Neuron (in vitro differentiated cells): ENCODE measurements around the gene PPP1R3G.

Source experiments
- H2AFZ ChIP-seq: one replicate; pipeline ENCODE4 v1.6.1; 2013; ENCODE audit warnings: low read depth, mild to moderate bottlenecking, inconsistent platforms, low read length, moderate library complexity
- H3K27me3 ChIP-seq: one replicate; pipeline ENCODE4 v1.6.1; 2013; ENCODE audit warnings: low read length; ENCODE audit not compliant: insufficient read depth
- H3K36me3 ChIP-seq: one replicate; pipeline ENCODE4 v1.6.1; 2013; ENCODE audit warnings: low read length; ENCODE audit not compliant: insufficient read depth
- H3K4me1 ChIP-seq: one replicate; pipeline ENCODE4 v1.6.1; 2013; ENCODE audit warnings: low read length; ENCODE audit not compliant: insufficient read depth
- H3K4me3 ChIP-seq: 2 replicates; pipeline ENCODE4 v1.5.1; 2013; ENCODE audit warnings: mild to moderate bottlenecking, low read length, moderate library complexity
- H3K9me3 ChIP-seq: one replicate; pipeline ENCODE4 v1.6.1; 2013; ENCODE audit warnings: low read length

The PPP1R3G gene

DNA sequence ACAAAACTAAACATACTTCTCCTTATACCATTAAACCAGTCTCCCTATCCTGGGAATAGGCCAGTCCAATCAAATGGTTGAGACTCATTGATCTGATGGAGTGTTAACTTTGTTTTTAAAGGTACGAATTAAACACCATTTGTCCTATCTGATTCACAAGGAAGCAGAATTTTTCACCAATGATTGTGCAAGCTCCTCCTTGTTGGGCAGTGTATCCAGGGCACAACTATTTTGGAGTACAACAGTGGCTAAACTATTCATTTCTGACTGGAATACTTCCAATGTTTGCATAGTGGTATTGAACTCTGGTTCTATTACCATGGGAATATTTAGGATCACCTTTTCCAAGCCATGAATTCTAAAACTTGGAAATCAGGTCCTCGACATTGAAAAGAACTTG, 5.4 kb upstream of the PPP1R3G start:
- no peak overlapping the region for H2AFZ ChIP-seq

DNA sequence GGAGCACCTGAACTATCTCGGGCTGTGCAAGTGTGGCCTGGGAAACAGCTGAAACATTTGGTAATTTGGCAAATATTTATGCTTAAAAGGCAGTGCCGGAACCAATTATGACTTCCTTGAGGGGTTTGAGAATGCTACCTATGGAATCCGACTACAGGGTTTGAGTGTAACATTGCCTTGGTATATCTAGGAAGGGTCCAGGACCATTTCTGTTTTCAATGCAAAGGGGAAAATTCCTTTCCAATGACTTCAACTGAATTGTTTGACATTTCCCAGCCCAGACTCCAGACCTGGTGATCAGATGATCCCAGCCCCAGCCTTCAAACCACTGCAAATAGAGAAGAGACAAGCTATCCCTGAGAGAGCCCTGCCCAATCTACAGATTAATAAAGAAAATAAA, 4.6 kb upstream of the PPP1R3G start:
- no peak overlapping the region for H2AFZ ChIP-seq
- peaks cover 14% of the 10 kb centered on the region for H3K27me3 ChIP-seq
- peaks cover 6% of the 10 kb centered on the region for H3K4me1 ChIP-seq
- no peak overlapping the region for H3K4me3 ChIP-seq
- H3K36me3 ChIP-seq = no peaks in the 10 kb centered on the region
- no peaks in the 10 kb centered on the region for H3K9me3 ChIP-seq

More for the DNA sequence above, 5.4 kb upstream of the PPP1R3G start:
- Histone ChIP-seq H3K4me1 (peaks cover 3% of the 10 kb centered on the region), H3K27me3 (peaks cover 14% of the 10 kb centered on the region), H3K36me3 (no peaks in the 10 kb centered on the region), H3K9me3 (peaks cover 3% of the 10 kb centered on the region), H3K4me3 (no peak overlapping the region)

DNA sequence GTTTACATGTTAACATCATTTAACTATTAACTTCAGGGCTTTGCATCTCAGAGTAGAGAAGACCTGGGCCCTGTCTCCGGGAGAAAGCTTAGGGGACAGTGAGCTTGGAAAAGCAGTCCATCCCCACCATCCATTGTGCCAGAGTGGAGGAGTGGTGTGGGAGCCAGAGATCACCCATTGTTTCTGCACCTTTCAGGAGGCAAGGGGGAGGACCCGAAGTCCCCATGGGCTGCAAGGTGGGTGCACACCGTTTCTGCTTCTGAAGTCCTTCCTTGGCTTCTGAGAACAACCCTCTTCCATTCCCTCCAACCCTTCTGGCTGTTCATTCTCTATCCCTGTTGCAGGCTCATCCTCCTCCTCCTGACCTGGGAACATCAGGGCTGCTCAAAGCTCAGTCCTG, 4.0 kb upstream of the PPP1R3G start:
- H3K27me3 ChIP-seq = peaks cover 14% of the 10 kb centered on the region

DNA sequence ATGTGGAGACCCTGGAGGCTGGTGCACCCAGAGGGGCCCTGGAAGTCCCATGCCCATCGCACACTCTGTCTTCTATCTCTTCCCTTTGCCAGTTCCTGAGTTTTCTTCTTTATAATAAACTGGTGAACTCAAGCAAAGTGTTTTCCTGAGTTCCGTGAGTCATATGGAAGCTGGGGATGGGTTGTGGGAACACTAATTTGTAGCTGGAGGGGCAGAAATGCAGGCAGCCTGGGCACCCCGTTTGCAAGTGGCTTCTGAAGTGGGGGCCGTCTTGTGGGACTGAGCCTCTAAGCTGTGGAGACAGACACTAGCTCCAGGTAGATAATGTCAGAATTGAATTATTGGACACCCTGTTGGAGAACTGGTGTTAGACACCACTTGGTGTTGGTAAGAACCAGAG, 3.2 kb upstream of the PPP1R3G start:
- H3K36me3 ChIP-seq = no peaks in the 10 kb centered on the region
- H2AFZ ChIP-seq = no peak overlapping the region

More for the DNA sequence above, 4.0 kb upstream of the PPP1R3G start:
- H3K9me3 ChIP-seq = no peaks in the 10 kb centered on the region
- H3K4me1 ChIP-seq = peaks cover 6% of the 10 kb centered on the region
- no peak overlapping the region for H2AFZ ChIP-seq
- H3K4me3 ChIP-seq = no peak overlapping the region
- no peaks in the 10 kb centered on the region for H3K36me3 ChIP-seq

DNA sequence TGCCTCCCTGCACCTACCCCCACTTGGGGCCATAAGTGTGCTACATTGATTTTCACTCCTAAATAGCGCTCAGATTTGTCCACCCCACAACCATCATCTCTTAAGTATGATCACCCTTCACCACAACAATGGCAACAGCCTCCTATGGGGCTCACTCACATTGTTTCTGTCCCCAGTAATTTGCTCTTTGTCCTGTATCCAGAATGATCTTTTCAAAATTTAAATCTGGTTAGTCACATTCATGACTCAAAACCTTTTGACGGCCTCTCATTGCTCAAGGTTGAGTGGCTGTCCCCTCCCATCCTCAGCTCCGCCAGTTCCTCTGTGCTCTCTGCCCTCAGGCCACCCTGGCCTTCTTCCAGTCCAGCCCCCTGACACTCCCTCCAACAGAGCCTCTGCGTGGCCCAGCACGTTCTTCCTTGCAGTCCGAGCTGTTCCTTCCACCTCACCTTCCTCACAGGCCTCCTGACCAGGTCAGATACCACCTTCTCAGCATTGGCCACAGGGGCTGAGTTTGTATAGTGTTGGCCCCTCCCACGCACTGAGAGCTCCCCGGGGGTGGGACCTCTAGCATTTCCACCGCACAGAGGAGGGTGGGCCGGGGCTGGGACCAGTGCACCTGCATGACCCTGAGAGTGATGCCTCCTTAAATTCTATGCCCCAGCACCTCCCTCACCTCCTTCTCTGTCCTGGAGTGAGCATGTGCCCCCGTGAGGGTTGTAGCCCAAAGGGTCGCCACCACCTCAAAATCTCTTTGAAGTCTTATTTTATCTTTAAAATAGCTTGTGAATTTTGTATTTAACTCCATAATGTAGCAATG, 2.4 kb upstream of the PPP1R3G start:
- peaks cover 22% of the 10 kb centered on the region for H3K27me3 ChIP-seq
- no peaks in the 10 kb centered on the region for H3K36me3 ChIP-seq
- H2AFZ ChIP-seq = no peak overlapping the region
- no peaks in the 10 kb centered on the region for H3K9me3 ChIP-seq
- no peak overlapping the region for H3K4me3 ChIP-seq
- peaks cover 6% of the 10 kb centered on the region for H3K4me1 ChIP-seq

More for the DNA sequence above, 3.2 kb upstream of the PPP1R3G start:
- Histone ChIP-seq H3K4me1 (peaks cover 6% of the 10 kb centered on the region), H3K27me3 (peaks cover 18% of the 10 kb centered on the region), H3K9me3 (no peaks in the 10 kb centered on the region), H3K4me3 (no peak overlapping the region)

DNA sequence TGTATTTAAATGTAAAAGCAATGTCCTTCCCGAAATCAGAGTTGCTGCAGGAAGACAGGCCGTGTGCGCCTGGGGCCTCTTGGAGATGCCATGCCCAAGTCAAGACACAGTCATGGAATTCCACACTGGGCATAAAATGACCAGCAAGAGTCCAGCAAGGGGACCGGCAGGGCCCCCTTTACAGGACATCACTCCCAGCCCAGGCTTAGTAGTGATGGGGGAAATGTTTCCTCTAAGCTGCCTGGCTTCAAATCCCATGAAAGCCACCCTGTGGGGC, 1.9 kb upstream of the PPP1R3G start:
- Histone ChIP-seq H2AFZ (no peak overlapping the region), H3K4me3 (no peak overlapping the region), H3K36me3 (no peaks in the 10 kb centered on the region), H3K4me1 (peaks cover 6% of the 10 kb centered on the region), H3K9me3 (no peaks in the 10 kb centered on the region), H3K27me3 (peaks cover 22% of the 10 kb centered on the region)

DNA sequence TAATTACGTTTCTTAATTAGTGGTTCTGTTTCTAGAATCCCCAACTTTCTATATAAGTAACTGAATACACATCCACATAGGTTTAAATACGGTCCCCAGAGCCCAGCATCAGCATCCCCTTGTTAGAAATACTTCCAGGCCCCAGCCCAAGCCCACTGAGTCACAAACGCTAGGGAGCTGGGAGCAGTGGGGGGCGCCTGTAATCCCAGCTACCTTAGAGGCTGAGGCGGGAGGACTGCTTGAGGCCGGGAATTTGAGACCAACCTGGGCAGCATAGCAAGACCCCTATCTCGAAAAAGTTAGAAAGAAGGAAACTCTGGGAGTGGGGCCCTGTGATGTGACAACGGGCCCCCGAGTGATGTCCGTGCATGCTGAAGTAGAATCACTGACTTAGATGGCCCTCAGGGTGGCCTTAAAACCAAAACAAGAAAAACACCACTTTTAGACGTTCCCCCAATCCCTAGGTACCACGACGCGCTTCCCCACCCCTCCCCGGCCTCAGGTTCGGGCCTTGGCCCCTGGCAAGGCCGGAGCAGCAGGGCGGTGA, 1.3 kb upstream of the PPP1R3G start:
- no peaks in the 10 kb centered on the region for H3K9me3 ChIP-seq
- no peaks in the 10 kb centered on the region for H3K36me3 ChIP-seq
- H3K4me1 ChIP-seq = peaks cover 6% of the 10 kb centered on the region
- peak overlapping the region; percentile 88 for H2AFZ ChIP-seq
- peaks cover 22% of the 10 kb centered on the region for H3K27me3 ChIP-seq
- peak overlapping the region; percentile 51 for H3K4me3 ChIP-seq

DNA sequence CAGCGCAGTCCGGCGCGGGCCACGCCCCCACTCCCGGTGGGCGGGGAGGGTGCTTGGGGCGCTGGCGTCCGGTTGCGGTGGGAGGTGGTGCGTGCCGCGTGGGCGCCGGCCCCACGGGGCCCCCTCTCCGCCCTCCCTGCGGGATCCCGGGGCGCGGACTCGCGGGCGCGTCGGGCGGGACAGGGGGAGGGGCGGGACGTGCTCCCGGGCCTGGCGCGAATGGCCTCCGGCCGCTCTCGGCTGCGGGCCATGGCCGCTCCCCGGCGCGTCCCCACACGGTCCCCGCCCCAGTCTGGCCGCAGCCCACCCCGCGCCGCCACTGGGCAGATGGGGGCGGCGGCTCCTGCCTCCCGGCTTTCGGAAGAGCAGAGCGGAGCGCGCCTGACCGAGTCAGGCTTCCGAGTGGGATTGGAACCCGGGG, 771 bp upstream of the PPP1R3G start:
- H3K4me3 ChIP-seq = peak overlapping the region; percentile 51
- peaks cover 22% of the 10 kb centered on the region for H3K27me3 ChIP-seq
- no peaks in the 10 kb centered on the region for H3K36me3 ChIP-seq
- peaks cover 6% of the 10 kb centered on the region for H3K4me1 ChIP-seq
- H2AFZ ChIP-seq = peak overlapping the region; percentile 88
- H3K9me3 ChIP-seq = no peaks in the 10 kb centered on the region

DNA sequence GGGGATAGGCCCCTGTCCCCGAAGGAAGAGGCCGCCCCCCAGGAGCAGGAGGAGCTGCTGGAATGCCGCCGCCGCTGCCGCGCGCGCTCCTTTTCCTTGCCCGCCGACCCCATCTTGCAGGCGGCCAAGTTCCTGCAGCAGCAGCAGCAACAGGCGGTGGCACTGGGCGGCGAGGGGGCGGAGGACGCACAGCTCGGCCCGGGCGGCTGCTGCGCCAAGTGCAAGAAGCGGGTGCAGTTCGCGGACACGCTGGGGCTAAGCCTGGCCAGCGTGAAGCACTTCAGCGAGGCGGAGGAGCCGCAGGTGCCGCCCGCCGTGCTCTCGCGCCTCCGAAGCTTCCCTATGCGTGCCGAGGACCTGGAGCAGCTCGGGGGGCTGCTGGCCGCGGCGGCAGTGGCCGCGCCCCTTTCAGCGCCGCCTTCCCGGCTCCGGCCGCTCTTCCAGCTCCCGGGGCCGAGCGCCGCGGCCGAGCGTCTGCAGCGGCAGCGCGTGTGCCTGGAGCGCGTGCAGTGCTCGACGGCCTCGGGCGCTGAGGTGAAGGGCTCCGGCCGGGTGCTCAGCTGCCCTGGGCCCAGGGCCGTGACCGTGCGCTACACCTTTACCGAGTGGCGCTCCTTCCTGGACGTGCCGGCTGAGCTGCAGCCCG, 630 bp downstream of the PPP1R3G start:
- H3K27me3 ChIP-seq = peaks cover 22% of the 10 kb centered on the region

DNA sequence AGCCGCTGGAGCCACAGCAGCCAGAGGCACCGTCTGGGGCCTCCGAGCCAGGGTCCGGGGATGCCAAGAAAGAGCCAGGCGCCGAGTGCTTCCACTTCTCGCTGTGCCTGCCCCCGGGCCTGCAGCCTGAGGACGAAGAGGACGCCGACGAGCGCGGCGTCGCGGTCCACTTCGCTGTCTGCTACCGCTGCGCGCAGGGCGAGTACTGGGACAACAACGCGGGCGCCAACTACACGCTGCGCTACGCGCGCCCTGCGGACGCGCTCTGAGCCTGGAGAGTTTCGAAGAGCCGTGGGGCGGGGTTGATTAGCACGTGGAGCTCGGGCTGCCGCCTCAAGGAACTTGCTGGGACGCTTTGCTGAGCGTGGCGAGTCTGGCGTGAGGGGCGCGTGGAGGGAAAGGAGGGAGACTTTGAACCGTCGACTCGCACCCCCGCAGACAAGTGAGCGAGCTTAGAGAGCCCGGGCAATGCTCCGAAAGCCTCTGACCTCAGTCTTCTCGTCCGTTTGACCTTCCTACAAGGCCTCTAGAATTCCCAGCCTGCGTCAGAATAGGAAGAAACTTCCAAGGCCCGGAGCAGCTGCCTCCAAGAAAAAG, 1.3 kb downstream of the PPP1R3G start:
- no peaks in the 10 kb centered on the region for H3K9me3 ChIP-seq
- H3K36me3 ChIP-seq = no peaks in the 10 kb centered on the region
- H3K27me3 ChIP-seq = peaks cover 22% of the 10 kb centered on the region
- peaks cover 6% of the 10 kb centered on the region for H3K4me1 ChIP-seq
- H3K4me3 ChIP-seq = peak overlapping the region; percentile 51
- peak overlapping the region; percentile 88 for H2AFZ ChIP-seq

More for the DNA sequence above, 630 bp downstream of the PPP1R3G start:
- Histone ChIP-seq H3K4me3 (peak overlapping the region; percentile 51), H3K36me3 (no peaks in the 10 kb centered on the region), H3K9me3 (no peaks in the 10 kb centered on the region), H2AFZ (peak overlapping the region; percentile 88), H3K4me1 (peaks cover 6% of the 10 kb centered on the region)

DNA sequence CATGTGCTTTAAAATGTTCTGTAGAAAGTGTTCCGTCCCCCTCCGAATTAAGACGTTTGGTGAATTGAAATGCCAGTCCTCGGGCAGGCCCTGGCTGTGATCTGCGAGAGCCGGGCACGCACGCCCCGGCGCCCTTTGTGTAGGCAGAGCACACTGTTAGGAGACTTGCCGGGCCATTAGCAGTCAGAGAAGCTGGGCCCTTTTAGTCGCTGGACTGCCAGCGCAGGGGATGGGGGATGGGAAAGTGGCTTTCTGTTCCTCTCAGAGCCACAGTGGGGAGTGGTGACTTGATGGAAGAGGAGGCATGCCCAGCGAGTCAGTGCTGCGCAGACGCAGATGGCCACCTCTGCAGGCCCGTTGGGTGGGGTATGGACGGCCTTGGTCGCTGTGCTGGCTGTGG, 2.2 kb downstream of the PPP1R3G start:
- Histone ChIP-seq H3K36me3 (no peaks in the 10 kb centered on the region), H3K4me1 (peaks cover 6% of the 10 kb centered on the region), H3K4me3 (no peak overlapping the region), H3K27me3 (peaks cover 22% of the 10 kb centered on the region), H2AFZ (no peak overlapping the region), H3K9me3 (no peaks in the 10 kb centered on the region)

DNA sequence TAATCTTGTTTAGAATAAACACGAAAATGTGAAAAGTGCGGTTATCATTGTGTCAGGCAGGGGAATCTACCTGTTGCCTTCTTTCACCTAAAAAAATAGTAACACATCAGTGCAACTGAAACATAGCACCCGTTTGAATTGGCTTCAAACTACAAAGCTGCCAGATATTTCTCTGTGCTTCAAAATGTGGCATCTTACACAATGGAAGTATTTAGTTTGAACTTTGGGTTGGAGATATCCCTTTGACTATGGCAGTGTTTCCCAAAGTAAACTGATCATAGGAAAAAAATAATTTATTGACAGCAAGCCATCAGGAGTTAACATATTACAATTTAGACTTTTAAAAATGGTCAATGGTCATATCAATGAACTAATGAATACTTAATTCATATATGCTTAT, 3.6 kb downstream of the PPP1R3G start:
- H3K36me3 ChIP-seq = no peaks in the 10 kb centered on the region
- H2AFZ ChIP-seq = no peak overlapping the region
- peaks cover 3% of the 10 kb centered on the region for H3K4me1 ChIP-seq
- no peaks in the 10 kb centered on the region for H3K9me3 ChIP-seq
- no peak overlapping the region for H3K4me3 ChIP-seq
- H3K27me3 ChIP-seq = peaks cover 13% of the 10 kb centered on the region
